ENCODE measurements around the gene MAP3K15.
"Not testable (repeated sequence)": the region's sequence is repeated elsewhere in the genome, so short reads cannot be mapped to it uniquely, and the experiment has no call there.

Gene MAP3K15

DNA sequence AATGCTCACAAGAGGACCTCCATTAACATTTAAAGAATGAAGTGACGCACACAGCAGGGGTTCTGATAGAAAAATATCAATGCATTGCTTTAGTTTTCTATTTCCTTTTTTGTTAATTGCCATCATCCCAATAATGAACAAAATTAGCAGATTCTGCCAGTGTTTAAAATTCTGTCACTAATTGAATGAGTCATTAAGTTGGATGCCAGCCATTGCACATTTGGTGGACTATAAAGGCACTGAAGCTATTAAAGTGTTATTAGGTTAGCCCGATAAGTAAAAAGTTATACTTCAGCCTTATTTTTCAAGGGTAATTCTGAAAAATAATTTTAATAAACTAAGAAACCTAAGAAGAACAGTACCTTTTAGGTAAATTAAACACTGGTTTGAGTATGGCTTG is 53.1 kb downstream of the MAP3K15 start:
- H3K4me3 ChIP-seq (ENCODE audit: low read length): no peak overlapping the region
- DNase-seq (ENCODE audit: low read depth): no peak
- TF ChIP-seq CTCF (conservative IDR thresholded peaks at IDR 0.05; ENCODE audit: low read depth, low read length): no peak

DNA sequence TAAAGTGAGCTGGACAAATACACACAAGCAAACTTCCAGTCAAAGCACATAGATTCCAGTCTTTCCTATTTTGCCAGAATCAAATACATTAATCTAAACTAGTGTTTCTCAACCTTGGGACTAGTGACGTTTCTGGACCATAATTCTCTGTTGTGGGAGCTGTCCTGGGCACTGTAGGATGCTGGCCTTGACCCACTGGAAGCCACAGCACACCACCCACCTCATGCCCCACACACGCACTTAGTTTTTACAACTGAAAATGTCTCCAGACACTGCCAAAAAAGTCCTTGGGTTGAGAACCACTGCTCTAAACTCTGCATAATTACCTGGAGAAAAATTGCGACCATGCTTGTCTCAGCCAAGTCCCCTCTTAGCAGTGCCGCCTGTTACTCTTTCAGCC is 57.6 kb downstream of the MAP3K15 start:
- H3K4me3 ChIP-seq (ENCODE audit: low read length): no peak overlapping the region
- DNase-seq (ENCODE audit: low read depth): no peak
- no peak for TF ChIP-seq CTCF (conservative IDR thresholded peaks at IDR 0.05; ENCODE audit: low read depth, low read length)

DNA sequence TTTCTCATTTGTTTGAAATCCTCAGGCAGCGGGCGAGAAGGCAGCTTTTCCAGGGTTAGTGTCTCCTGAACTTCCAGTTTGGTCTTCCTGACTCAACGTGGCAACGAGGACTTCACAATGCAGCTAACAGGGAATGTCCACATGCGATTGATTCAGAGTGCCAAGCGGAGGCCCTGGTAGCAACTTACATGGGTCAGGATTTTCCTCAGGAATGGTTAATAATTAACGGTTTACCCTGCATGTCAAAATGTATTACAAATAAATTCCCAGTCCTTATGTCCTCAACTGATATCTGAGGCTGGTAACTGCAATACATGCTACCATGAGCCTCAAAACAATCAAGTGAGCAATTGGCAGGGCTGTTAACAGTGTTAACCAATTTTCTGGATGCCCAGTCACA is 67.2 kb downstream of the MAP3K15 start:
- no peak overlapping the region for H3K4me3 ChIP-seq (ENCODE audit: low read length)
- no peak for DNase-seq (ENCODE audit: low read depth)
- no peak for TF ChIP-seq CTCF (conservative IDR thresholded peaks at IDR 0.05; ENCODE audit: low read depth, low read length)

DNA sequence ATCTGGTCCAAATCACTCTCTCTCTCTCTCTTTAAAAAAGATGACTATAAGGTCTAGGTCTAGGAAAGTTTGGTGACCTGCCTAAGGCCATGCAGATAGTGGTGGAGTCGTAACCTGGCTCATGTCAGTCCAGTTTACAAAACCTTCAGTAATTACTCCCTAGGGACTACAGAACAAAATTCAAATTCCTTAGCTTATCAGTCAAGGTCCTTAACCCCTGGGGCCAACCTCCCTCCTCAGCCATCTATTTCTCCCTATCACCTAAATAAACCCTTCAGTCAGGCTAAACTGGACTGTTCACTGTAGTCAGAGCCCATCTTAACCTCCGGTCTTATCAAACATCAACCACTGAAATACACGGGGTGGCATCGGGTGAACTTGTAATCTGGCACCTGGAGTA is 68.9 kb downstream of the MAP3K15 start:
- H3K4me3 ChIP-seq (ENCODE audit: low read length): no peak overlapping the region
- no peak for DNase-seq (ENCODE audit: low read depth)
- TF ChIP-seq CTCF (conservative IDR thresholded peaks at IDR 0.05; ENCODE audit: low read depth, low read length): no peak

- H3K4me3 ChIP-seq (ENCODE audit: low read length); DNase-seq (ENCODE audit: low read depth): not testable (repeated sequence)
Measured at GRCh38 chrX:19445772-19446171, 69.5 kb downstream of the MAP3K15 start.

GRCh38 chrX:19443869-19444526 is 71.3 kb downstream of the MAP3K15 start:
- H3K4me3 ChIP-seq (ENCODE audit: low read length): no peak overlapping the region
- no peak for TF ChIP-seq CTCF (conservative IDR thresholded peaks at IDR 0.05; ENCODE audit: low read depth, low read length)
- no peak for DNase-seq (ENCODE audit: low read depth)

GRCh38 chrX:19440713-19441112 is 74.6 kb downstream of the MAP3K15 start:
- no peak for TF ChIP-seq CTCF (conservative IDR thresholded peaks at IDR 0.05; ENCODE audit: low read depth, low read length)
- no peak overlapping the region for H3K4me3 ChIP-seq (ENCODE audit: low read length)
- DNase-seq (ENCODE audit: low read depth): peak; percentile 56

DNA sequence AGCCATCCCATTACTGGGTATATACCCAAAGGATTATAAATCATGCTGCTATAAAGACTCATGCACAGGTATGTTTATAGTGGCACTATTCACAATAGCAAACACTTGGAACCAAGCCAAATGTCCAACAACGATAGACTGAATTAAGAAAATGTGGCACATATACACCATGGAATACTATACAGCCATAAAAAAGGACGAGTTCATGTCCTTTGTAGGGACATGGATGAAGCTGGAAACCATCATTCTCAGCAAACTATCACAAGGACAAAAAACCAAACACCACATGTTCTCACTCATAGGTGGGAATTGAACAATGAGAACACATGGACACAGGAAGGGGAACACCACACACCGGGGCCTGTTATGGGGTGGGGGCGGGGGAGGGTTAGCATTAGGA is 92.6 kb downstream of the MAP3K15 start:
- not testable (repeated sequence) for H3K4me3 ChIP-seq (ENCODE audit: low read length); DNase-seq (ENCODE audit: low read depth)
